ENCODE measurements around the gene GPR22.

DNA sequence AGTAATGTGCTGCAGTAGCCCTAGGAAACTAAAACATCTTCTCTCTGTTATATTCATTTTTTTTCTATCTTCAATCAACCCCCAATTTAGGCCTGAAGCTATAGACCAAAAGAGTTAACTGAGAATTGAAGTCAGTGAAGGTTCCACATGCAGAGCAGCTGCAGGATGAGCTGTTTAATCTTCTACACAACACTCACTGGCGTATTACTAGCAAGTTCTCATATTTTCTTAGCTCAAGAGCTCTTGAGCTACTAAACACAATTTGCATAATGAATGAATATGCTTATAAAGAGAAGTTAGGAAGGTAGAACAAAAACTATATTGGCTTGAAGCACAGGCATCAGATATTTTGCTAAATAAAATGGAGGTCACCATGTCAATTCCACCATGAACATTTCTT lies 41.2 kb upstream of the GPR22 start:
- TF ChIP-seq POLR2A (IDR thresholded peaks at IDR 0.05) (no peak), CTCF (IDR thresholded peaks at IDR 0.05) (no peak)
